ENCODE data around the gene KCNK15. TPM values are rescaled to one million over a fixed set of nuclear protein-coding genes. Genes with fewer than 3 reads are reported as not detected.
"Not testable (repeated sequence)": the region's sequence is repeated elsewhere in the genome, so short reads cannot be mapped to it uniquely, and the experiment has no call there.

The KCNK15 gene
- total RNA-seq, 4 donors from 2014 or later, result 0.87 to 6.0 (median 1.5) TPM

- peak overlapping the region in 1 of 4 donors; percentile 5 for H3K27ac ChIP-seq
- no peaks in the 10 kb centered on the region for H3K36me3 ChIP-seq
- no peak for DNase-seq (ENCODE audit: low spot score in 2 of 2)
- H3K4me3 ChIP-seq, result no peak overlapping the region
- TF ChIP-seq POLR2A (IDR thresholded peaks at IDR 0.05), result no peak
- no peak for TF ChIP-seq CTCF (IDR thresholded peaks at IDR 0.05)
- no peak for TF ChIP-seq EP300 (IDR thresholded peaks at IDR 0.05)
- H3K9me3 ChIP-seq, result no peaks in the 10 kb centered on the region
- WGBS, 2 donors, result 56 to 60% methylated on average over 10 of the region's 10 CpGs
- H3K27me3 ChIP-seq, result peaks cover 0 to 16% of the 10 kb centered on the region in 2 donors
- H3K4me1 ChIP-seq, result no peaks in the 10 kb centered on the region
These were observed 16.9 kb downstream of the KCNK15 start for GRCh38 chr20:44762466-44763140.

GRCh38 chr20:44763798-44764197 is 18.1 kb downstream of the KCNK15 start:
- H3K36me3 ChIP-seq; H3K4me1 ChIP-seq; H3K27ac ChIP-seq; DNase-seq (ENCODE audit: low spot score in 2 of 2); H3K9me3 ChIP-seq; H3K4me3 ChIP-seq: not testable (repeated sequence)
- H3K27me3 ChIP-seq, result peaks cover 0 to 23% of the 10 kb centered on the region in 2 donors
- 81 to 83% methylated on average over 3 of the region's 3 CpGs for WGBS, 2 donors

- H3K27ac ChIP-seq, result peak overlapping the region in 1 of 4 donors; percentile 15
- H3K9me3 ChIP-seq, result no peaks in the 10 kb centered on the region
- no peak for TF ChIP-seq POLR2A (IDR thresholded peaks at IDR 0.05)
- no peak for DNase-seq (ENCODE audit: low spot score in 2 of 2)
- H3K4me1 ChIP-seq, result no peaks in the 10 kb centered on the region
- H3K4me3 ChIP-seq, result no peak overlapping the region
- no peaks in the 10 kb centered on the region for H3K36me3 ChIP-seq
- WGBS, 2 donors, result 35 to 42% methylated on average over 4 of the region's 4 CpGs
- H3K27me3 ChIP-seq, result peaks cover 0 to 26% of the 10 kb centered on the region in 2 donors
These were observed 19.4 kb downstream of the KCNK15 start for GRCh38 chr20:44765091-44765490.

- Histone ChIP-seq H3K27me3 (peaks cover 0 to 26% of the 10 kb centered on the region in 2 donors), H3K4me1 (no peaks in the 10 kb centered on the region), H3K4me3 (no peak overlapping the region), H3K36me3 (no peaks in the 10 kb centered on the region), H3K9me3 (no peaks in the 10 kb centered on the region), H3K27ac (peak overlapping the region in 1 of 4 donors; percentile 15)
- DNase-seq (ENCODE audit: low spot score in 2 of 2), result no peak
- TF ChIP-seq POLR2A (IDR thresholded peaks at IDR 0.05), result no peak
- TF ChIP-seq EP300 (IDR thresholded peaks at IDR 0.05), result no peak
- TF ChIP-seq CTCF (IDR thresholded peaks at IDR 0.05), result no peak
- 46 to 50% methylated on average over 7 of the region's 7 CpGs for WGBS, 2 donors
These were observed 20.2 kb downstream of the KCNK15 start for GRCh38 chr20:44765701-44766347.

- WGBS, 2 donors, result 74 to 81% methylated on average over 6 to 8 of the region's 8 CpGs
- H3K9me3 ChIP-seq, result no peaks in the 10 kb centered on the region
These were observed 22.6 kb downstream of the KCNK15 start for GRCh38 chr20:44768256-44768655.

More at GRCh38 chr20:44768256-44768655, 22.6 kb downstream of the KCNK15 start:
- TF ChIP-seq POLR2A (IDR thresholded peaks at IDR 0.05) (no peak), CTCF (IDR thresholded peaks at IDR 0.05) (no peak), EP300 (IDR thresholded peaks at IDR 0.05) (no peak)
- DNase-seq (ENCODE audit: low spot score in 2 of 2), result no peak
- Histone ChIP-seq H3K36me3 (no peaks in the 10 kb centered on the region), H3K27ac (no peak overlapping the region), H3K27me3 (peaks cover 0 to 41% of the 10 kb centered on the region in 2 donors), H3K4me1 (no peaks in the 10 kb centered on the region), H3K4me3 (no peak overlapping the region)
